Left lung (tissue), 10 donors: Measurements from ENCODE around the gene S100A8. TPM values are rescaled to one million over a fixed set of nuclear protein-coding genes. Genes with fewer than 3 reads are reported as not detected.
A peak's percentile ranks its signal among the peaks of the same experiment; 100 is the strongest.
"Not testable (repeated sequence)": the region's sequence is repeated elsewhere in the genome, so short reads cannot be mapped to it uniquely, and the experiment has no call there.

Experiments used
- ATAC-seq: fragments of 200-7000 bp; cut with Tn5 transposase; one replicate; pipeline ENCODE4 v1.9.1; 2020; ENCODE audit warnings: moderate library complexity
- DNase-seq, 4 donors: peaks; one replicate each; pipeline ENCODE4 v3.0.0-alpha.2; 2013 to 2020
- H3K27ac ChIP-seq, 2 donors: fragments of 200-600 bp; sonication (generic) in 1 of 2; one replicate each; pipeline versions ENCODE4 v1.5.0 to v1.8.0; 2020 to 2021
- H3K27me3 ChIP-seq, 2 donors: fragments of 200-600 bp; sonication (generic) in 1 of 2; one replicate each; pipeline versions ENCODE4 v1.5.0 to v1.8.0; 2020 to 2021
- H3K36me3 ChIP-seq, 2 donors: fragments of 200-600 bp; sonication (generic) in 1 of 2; one replicate each; pipeline versions ENCODE4 v1.5.0 to v1.8.0; 2020 to 2021
- H3K4me1 ChIP-seq, 2 donors: fragments of 200-600 bp; one replicate each; pipeline ENCODE4 v1.8.0; 2021
- H3K4me3 ChIP-seq, 2 donors: fragments of 200-600 bp; sonication (generic) in 1 of 2; one replicate each; pipeline versions ENCODE4 v1.5.0 to v1.8.0; 2020 to 2021; ENCODE audit warnings: mild to moderate bottlenecking in 1 of 2
- H3K9me3 ChIP-seq, 2 donors: fragments of 200-600 bp; sonication (generic) in 1 of 2; one replicate each; pipeline versions ENCODE4 v1.5.0 to v1.8.0; 2020 to 2021
- CTCF ChIP-seq, 2 donors: fragments of 200-600 bp; sonication (generic) in 1 of 2; IDR thresholded peaks; one replicate each; pipeline versions ENCODE4 v1.5.0 to v1.8.0; 2021; ENCODE audit warnings: antibody characterized with exemption in 2 of 2
- intact Hi-C, 2 donors: fragments of 100-400 bp; cut with DNase I; formaldehyde crosslinking; loops; one replicate each; pipeline versions ENCODE4 v1.11.2 to v1.14.2; 2022
- polyA plus RNA-seq, 6 donors: library from polyadenylated mRNA; unstranded; fragments of 120-200 nt; gene quantifications; one replicate each; pipeline ENCODE4 v1.2.1, GENCODE V29; 2013; ENCODE audit not compliant: insufficient read length in 6 of 6
- total RNA-seq, 2 donors: library from RNA; stranded (reverse); fragmentation: NEBNext Ultra II Directional; extraction: Animal tissue kit (Norgen Biotek cat#: 25700); gene quantifications; one replicate each; pipeline ENCODE4 v1.2.1, GENCODE V29; 2021
- donor health status: DM: no; HTN: yes; CAD: no.
- donor health status: DM: no; HTN: no; CAD: no.

The S100A8 gene
- total and polyA plus RNA-seq, 8 donors, result 10.2 to 1,365 (median 26.2) TPM

GRCh38 chr1:153349363-153350320 is 41.2 kb downstream of the S100A8 start:
- H3K27ac ChIP-seq, result no peak overlapping the region
- no peak for ATAC-seq
- H3K27me3 ChIP-seq, result peaks cover 6 to 45% of the 10 kb centered on the region in 2 donors

GRCh38 chr1:153348511-153349362 is 42.1 kb downstream of the S100A8 start, which contains the start of gene PGLYRP4:
TSS of gene PGLYRP4 (minus strand) at chr1:153348841. CDS start at chr1:153347932, 909 bp downstream.
- H3K4me3 ChIP-seq, result no peak within 1 kb of the TSS
- ATAC-seq (peak; percentile 13), DNase-seq (no peak)
- no peaks in the 10 kb centered on the region for H3K36me3 ChIP-seq
- no peak for TF ChIP-seq CTCF (IDR thresholded peaks at IDR 0.05)
- H3K9me3 ChIP-seq, result no peaks in the 10 kb centered on the region
- intact Hi-C loops, result no loop called here
- H3K4me1 ChIP-seq, result peaks cover 0 to 29% of the 10 kb centered on the region in 2 donors
- H3K27me3 ChIP-seq, result peaks cover 6 to 45% of the 10 kb centered on the region in 2 donors
- no peak within 1 kb of the TSS for H3K27ac ChIP-seq

More at GRCh38 chr1:153349363-153350320, 41.2 kb downstream of the S100A8 start:
- no peak for TF ChIP-seq CTCF (IDR thresholded peaks at IDR 0.05)
- Histone ChIP-seq H3K4me1 (peaks cover 0 to 24% of the 10 kb centered on the region in 2 donors), H3K4me3 (no peak overlapping the region), H3K36me3 (no peaks in the 10 kb centered on the region), H3K9me3 (no peaks in the 10 kb centered on the region)
- DNase-seq, result no peak
- intact Hi-C loops, result no loop called here

- intact Hi-C loops, result no loop called here
- peaks cover 6 to 45% of the 10 kb centered on the region in 2 donors for H3K27me3 ChIP-seq
- TF ChIP-seq CTCF (IDR thresholded peaks at IDR 0.05), result no peak
- no peak for ATAC-seq
- no peak overlapping the region for H3K4me3 ChIP-seq
- H3K4me1 ChIP-seq, result peaks cover 0 to 29% of the 10 kb centered on the region in 2 donors
- no peak for DNase-seq
- H3K36me3 ChIP-seq, result no peaks in the 10 kb centered on the region
- H3K27ac ChIP-seq, result no peak overlapping the region
- no peaks in the 10 kb centered on the region for H3K9me3 ChIP-seq
Observed at GRCh38 chr1:153347856-153348255, 43.0 kb downstream of the S100A8 start.

- ATAC-seq, H3K36me3 ChIP-seq, H3K9me3 ChIP-seq, H3K27ac ChIP-seq, H3K4me3 ChIP-seq, intact Hi-C loops, DNase-seq: not testable (repeated sequence)
- peaks cover 0 to 26% of the 10 kb centered on the region in 2 donors for H3K4me1 ChIP-seq
- peaks cover 6 to 43% of the 10 kb centered on the region in 2 donors for H3K27me3 ChIP-seq
Observed at GRCh38 chr1:153347049-153347448, 43.8 kb downstream of the S100A8 start.

- H3K27me3 ChIP-seq, result peaks cover 6 to 35% of the 10 kb centered on the region in 2 donors
- DNase-seq (no peak), ATAC-seq (peak; percentile 69)
- intact Hi-C loops, result no loop called here
- H3K4me3 ChIP-seq, result no peak overlapping the region
- H3K4me1 ChIP-seq, result peaks cover 0 to 26% of the 10 kb centered on the region in 2 donors
- TF ChIP-seq CTCF (IDR thresholded peaks at IDR 0.05), result no peak
- H3K27ac ChIP-seq, result no peak overlapping the region
- H3K36me3 ChIP-seq, result no peaks in the 10 kb centered on the region
- H3K9me3 ChIP-seq, result no peaks in the 10 kb centered on the region
Observed at GRCh38 chr1:153346077-153346723, 44.7 kb downstream of the S100A8 start.
